ENCODE measurements around the gene SELPLG.

Gene SELPLG

DNA sequence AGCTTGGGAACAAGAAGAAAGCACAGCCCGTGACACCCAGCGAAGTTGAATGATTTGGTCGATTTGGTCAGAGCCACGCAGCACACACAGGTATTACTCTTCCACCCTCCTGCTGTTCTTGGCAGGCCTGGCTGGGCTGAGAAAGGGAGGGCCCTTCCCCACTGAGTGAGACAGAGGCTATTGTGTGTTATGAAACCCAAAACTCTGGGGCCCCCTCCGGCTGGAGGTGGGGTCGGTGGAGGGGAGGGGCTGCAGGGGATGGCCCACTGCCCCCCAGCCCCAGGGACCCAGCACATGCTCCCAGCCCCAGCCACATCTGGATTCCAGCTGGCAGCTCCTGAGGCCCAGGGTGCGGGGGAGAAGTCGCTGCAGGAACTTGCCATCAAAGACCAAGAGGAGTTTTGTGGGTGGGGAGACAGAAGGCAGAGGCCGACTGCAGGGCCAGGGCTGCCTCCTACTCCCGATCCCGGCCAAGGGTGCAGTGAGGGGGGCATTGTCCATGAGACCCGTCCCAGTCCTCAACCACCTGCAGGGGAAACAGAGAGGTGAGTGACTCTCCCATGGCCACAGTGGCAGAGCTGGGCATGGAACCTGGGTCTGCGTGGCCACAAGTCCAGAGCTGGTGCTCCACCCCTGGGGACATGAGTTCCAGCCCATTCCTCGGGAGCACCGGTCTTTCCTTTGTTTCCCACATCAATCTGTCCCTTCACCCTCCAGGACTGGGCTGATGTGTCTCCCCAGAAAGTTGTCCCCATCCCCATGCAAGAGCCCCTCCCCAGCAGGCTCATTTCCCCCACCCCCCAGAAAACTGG is 44.5 kb downstream of the SELPLG start:
- no peaks in the 10 kb centered on the region for H3K9me3 ChIP-seq (replicated peaks; ENCODE audit: insufficient read depth, low read length)
- H3K4me1 ChIP-seq (ENCODE audit: low read length): no peaks in the 10 kb centered on the region
- H3K9ac ChIP-seq (ENCODE audit: low read length): no peak overlapping the region
- H3K9me2 ChIP-seq (replicated peaks; ENCODE audit: insufficient read depth, low read length): no peaks in the 10 kb centered on the region
- H3K27me3 ChIP-seq (replicated peaks; ENCODE audit: insufficient read depth, low read length): no peaks in the 10 kb centered on the region
- no peaks in the 10 kb centered on the region for H4K20me1 ChIP-seq (ENCODE audit: insufficient read depth, low read length)
- no peak for TF ChIP-seq EZH2 (optimal IDR thresholded peaks at IDR 0.05; ENCODE audit: low read depth, low read length)
- TF ChIP-seq, protein P1, sequence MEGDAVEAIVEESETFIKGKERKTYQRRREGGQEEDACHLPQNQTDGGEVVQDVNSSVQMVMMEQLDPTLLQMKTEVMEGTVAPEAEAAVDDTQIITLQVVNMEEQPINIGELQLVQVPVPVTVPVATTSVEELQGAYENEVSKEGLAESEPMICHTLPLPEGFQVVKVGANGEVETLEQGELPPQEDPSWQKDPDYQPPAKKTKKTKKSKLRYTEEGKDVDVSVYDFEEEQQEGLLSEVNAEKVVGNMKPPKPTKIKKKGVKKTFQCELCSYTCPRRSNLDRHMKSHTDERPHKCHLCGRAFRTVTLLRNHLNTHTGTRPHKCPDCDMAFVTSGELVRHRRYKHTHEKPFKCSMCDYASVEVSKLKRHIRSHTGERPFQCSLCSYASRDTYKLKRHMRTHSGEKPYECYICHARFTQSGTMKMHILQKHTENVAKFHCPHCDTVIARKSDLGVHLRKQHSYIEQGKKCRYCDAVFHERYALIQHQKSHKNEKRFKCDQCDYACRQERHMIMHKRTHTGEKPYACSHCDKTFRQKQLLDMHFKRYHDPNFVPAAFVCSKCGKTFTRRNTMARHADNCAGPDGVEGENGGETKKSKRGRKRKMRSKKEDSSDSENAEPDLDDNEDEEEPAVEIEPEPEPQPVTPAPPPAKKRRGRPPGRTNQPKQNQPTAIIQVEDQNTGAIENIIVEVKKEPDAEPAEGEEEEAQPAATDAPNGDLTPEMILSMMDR (IDR thresholded peaks at IDR 0.05; ENCODE audit: low read length): no peak
- no peak for TF ChIP-seq EZH2phosphoT487 (IDR thresholded peaks at IDR 0.05; ENCODE audit: low read length)
- no peaks in the 10 kb centered on the region for H3F3A ChIP-seq (ENCODE audit: insufficient read depth, low read length)
- no peak overlapping the region for H3K4me3 ChIP-seq (ENCODE audit: low read length)
- no peak overlapping the region for H3K4me2 ChIP-seq (ENCODE audit: low read depth, low read length)
- H3K27ac ChIP-seq (ENCODE audit: low read length): no peak overlapping the region
- DNase-seq: no peak
- no peak overlapping the region for H2AFZ ChIP-seq (ENCODE audit: low read length)
- H3K36me3 ChIP-seq (replicated peaks; ENCODE audit: insufficient read depth, low read length): no peaks in the 10 kb centered on the region
- no peaks in the 10 kb centered on the region for H3K79me2 ChIP-seq (ENCODE audit: low read length)

DNA sequence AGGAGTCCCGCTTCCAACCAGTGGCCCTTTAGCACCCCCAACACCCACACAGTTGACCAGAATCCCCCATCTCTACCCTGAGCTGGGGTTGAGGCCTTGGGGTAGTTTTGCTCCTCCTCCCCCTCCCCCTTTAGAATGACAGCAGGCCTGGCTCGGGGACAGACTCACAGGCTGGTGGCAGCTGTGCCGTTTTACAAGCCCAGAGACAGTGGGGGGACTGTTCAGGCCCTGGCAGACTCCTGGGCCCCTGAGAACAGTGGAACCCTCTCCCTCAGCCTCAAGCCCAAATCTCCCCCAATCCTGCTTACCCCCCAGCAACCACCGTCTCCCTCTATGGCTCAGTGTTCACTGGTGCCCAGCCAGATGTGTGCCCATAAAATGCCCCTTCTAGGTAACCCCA is 45.9 kb downstream of the SELPLG start:
- Histone ChIP-seq H3F3A (ENCODE audit: insufficient read depth, low read length) (no peaks in the 10 kb centered on the region), H3K4me3 (ENCODE audit: low read length) (no peak overlapping the region), H2AFZ (ENCODE audit: low read length) (no peak overlapping the region), H3K27ac (ENCODE audit: low read length) (no peak overlapping the region), H3K79me2 (ENCODE audit: low read length) (no peaks in the 10 kb centered on the region), H3K36me3 (replicated peaks; ENCODE audit: insufficient read depth, low read length) (no peaks in the 10 kb centered on the region), H3K27me3 (replicated peaks; ENCODE audit: insufficient read depth, low read length) (no peaks in the 10 kb centered on the region), H3K4me1 (ENCODE audit: low read length) (no peaks in the 10 kb centered on the region), H3K4me2 (ENCODE audit: low read depth, low read length) (no peak overlapping the region), H4K20me1 (ENCODE audit: insufficient read depth, low read length) (no peaks in the 10 kb centered on the region), H3K9me3 (replicated peaks; ENCODE audit: insufficient read depth, low read length) (no peaks in the 10 kb centered on the region), H3K9ac (ENCODE audit: low read length) (no peak overlapping the region), H3K9me2 (replicated peaks; ENCODE audit: insufficient read depth, low read length) (no peaks in the 10 kb centered on the region)
- no peak for DNase-seq
- TF ChIP-seq, protein P1 (IDR thresholded peaks at IDR 0.05; ENCODE audit: low read length): no peak
- TF ChIP-seq EZH2 (optimal IDR thresholded peaks at IDR 0.05; ENCODE audit: low read depth, low read length) (no peak), EZH2phosphoT487 (IDR thresholded peaks at IDR 0.05; ENCODE audit: low read length) (no peak)

DNA sequence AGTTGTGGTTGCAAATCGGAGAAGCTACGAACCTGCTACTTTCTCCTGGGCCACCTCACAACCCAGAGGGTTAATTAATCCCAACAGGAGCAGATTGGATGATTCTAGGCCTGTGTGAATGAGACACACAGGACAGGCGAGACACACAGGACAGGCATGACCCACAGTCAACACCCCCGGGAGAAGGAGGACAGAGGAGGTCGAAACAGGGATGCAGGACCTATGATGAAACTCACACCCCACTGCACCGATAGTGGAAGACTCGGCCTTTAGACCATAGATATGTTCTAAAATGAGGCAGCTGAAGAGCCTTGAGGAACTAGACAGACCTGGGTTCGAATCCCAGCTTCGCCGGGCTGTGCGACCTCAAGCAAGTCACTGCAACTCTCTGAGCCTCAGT is 47.4 kb downstream of the SELPLG start:
- Histone ChIP-seq H3K27me3 (replicated peaks; ENCODE audit: insufficient read depth, low read length) (no peaks in the 10 kb centered on the region), H3K4me3 (ENCODE audit: low read length) (no peak overlapping the region)
- DNase-seq: no peak

More for the DNA sequence above, 47.4 kb downstream of the SELPLG start:
- H3K9ac ChIP-seq (ENCODE audit: low read length): no peak overlapping the region
- H2AFZ ChIP-seq (ENCODE audit: low read length): no peak overlapping the region
- no peak overlapping the region for H3K27ac ChIP-seq (ENCODE audit: low read length)
- H3F3A ChIP-seq (ENCODE audit: insufficient read depth, low read length): no peaks in the 10 kb centered on the region
- H3K9me2 ChIP-seq (replicated peaks; ENCODE audit: insufficient read depth, low read length): no peaks in the 10 kb centered on the region
- no peaks in the 10 kb centered on the region for H3K36me3 ChIP-seq (replicated peaks; ENCODE audit: insufficient read depth, low read length)
- no peaks in the 10 kb centered on the region for H3K4me1 ChIP-seq (ENCODE audit: low read length)
- no peaks in the 10 kb centered on the region for H3K9me3 ChIP-seq (replicated peaks; ENCODE audit: insufficient read depth, low read length)
- TF ChIP-seq, protein P1 (IDR thresholded peaks at IDR 0.05; ENCODE audit: low read length): no peak
- TF ChIP-seq EZH2phosphoT487 (IDR thresholded peaks at IDR 0.05; ENCODE audit: low read length) (no peak), EZH2 (optimal IDR thresholded peaks at IDR 0.05; ENCODE audit: low read depth, low read length) (no peak)
- H3K79me2 ChIP-seq (ENCODE audit: low read length): no peaks in the 10 kb centered on the region
- H4K20me1 ChIP-seq (ENCODE audit: insufficient read depth, low read length): no peaks in the 10 kb centered on the region
- no peak overlapping the region for H3K4me2 ChIP-seq (ENCODE audit: low read depth, low read length)
